PC-9 (cell line): ENCODE results near the gene ZFP1.

ENCODE experiments used
- EZH2 ChIP-seq: fragments of 200-600 bp; sonication (generic); IDR thresholded peaks from 2 replicates; pipeline ENCODE4 v1.8.0; 2017; ENCODE audit warnings: antibody characterized with exemption, low read depth
- TF ChIP-seq, protein P1 (sequence below): fragments of 200-600 bp; sonication (generic); conservative IDR thresholded peaks from 2 replicates; pipeline ENCODE4 v1.6.1; 2017; ENCODE audit warnings: mixed run types, antibody characterized with exemption, mild to moderate bottlenecking, moderate library complexity

DNA sequence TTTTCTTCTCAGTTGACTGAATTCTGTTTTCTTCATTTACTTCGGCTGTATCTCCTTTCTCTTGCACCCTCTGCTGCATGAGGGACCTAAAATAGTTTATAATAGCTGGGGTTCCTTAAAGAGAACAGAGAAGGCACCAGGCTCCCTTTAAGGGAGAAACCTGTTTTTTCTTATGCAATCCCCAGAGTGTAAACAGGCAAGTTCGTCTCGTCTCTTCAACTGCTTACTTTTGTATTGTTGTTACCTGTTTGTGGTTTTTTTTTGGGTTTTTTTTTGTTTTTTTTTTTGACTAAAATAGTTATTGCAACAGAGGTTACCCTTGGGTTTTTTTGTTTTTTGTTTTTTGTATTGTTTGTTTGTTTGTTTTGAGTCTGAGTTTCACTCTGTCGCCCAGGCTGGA is 28.1 kb upstream of the ZFP1 start:
- TF ChIP-seq, protein P1, sequence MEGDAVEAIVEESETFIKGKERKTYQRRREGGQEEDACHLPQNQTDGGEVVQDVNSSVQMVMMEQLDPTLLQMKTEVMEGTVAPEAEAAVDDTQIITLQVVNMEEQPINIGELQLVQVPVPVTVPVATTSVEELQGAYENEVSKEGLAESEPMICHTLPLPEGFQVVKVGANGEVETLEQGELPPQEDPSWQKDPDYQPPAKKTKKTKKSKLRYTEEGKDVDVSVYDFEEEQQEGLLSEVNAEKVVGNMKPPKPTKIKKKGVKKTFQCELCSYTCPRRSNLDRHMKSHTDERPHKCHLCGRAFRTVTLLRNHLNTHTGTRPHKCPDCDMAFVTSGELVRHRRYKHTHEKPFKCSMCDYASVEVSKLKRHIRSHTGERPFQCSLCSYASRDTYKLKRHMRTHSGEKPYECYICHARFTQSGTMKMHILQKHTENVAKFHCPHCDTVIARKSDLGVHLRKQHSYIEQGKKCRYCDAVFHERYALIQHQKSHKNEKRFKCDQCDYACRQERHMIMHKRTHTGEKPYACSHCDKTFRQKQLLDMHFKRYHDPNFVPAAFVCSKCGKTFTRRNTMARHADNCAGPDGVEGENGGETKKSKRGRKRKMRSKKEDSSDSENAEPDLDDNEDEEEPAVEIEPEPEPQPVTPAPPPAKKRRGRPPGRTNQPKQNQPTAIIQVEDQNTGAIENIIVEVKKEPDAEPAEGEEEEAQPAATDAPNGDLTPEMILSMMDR, result no peak
- no peak for TF ChIP-seq EZH2
